Measurements from ENCODE around the gene PPP1CC. TPM values are rescaled to one million over a fixed set of nuclear protein-coding genes. Genes with fewer than 3 reads are reported as not detected.

PPP1CC gene
- total RNA-seq, 4 donors from 2014 or later = 92.2 to 120 (median 101) TPM

GRCh38 chr12:110732572-110732971 is 10.1 kb downstream of the PPP1CC start:
- Histone ChIP-seq H3K4me3 (no peak overlapping the region), H3K27me3 (no peaks in the 10 kb centered on the region), H3K36me3 (peaks cover 19 to 50% (median 31%) of the 10 kb centered on the region in 4 donors), H3K27ac (replicated peaks in 1 of 4) (peak overlapping the region in 1 of 4 donors; percentile 5), H3K9me3 (no peaks in the 10 kb centered on the region), H3K4me1 (peaks cover 28 to 56% (median 40%) of the 10 kb centered on the region in 4 donors)
- 48% methylated on average over 3 of the region's 3 CpGs for WGBS
- intact Hi-C loops (cut with DNase I) = no loop called here
- DNase-seq (ENCODE audit: extremely low spot score) = no peak
- TF ChIP-seq POLR2A (IDR thresholded peaks at IDR 0.05; ENCODE audit: low read depth) (no peak), POLR2AphosphoS5 (IDR thresholded peaks at IDR 0.05) (no peak), EP300 (IDR thresholded peaks at IDR 0.05) (no peak), CTCF (IDR thresholded peaks at IDR 0.05) (no peak)

- Histone ChIP-seq H3K36me3 (peaks cover 19 to 61% (median 38%) of the 10 kb centered on the region in 4 donors), H3K4me3 (no peak overlapping the region), H3K27ac (replicated peaks in 1 of 4) (no peak overlapping the region), H3K27me3 (no peaks in the 10 kb centered on the region), H3K4me1 (peaks cover 26 to 47% (median 36%) of the 10 kb centered on the region in 4 donors), H3K9me3 (no peaks in the 10 kb centered on the region)
- WGBS = 77% methylated on average over 2 of the region's 2 CpGs
- TF ChIP-seq POLR2A (IDR thresholded peaks at IDR 0.05; ENCODE audit: low read depth) (no peak), CTCF (IDR thresholded peaks at IDR 0.05) (no peak), EP300 (IDR thresholded peaks at IDR 0.05) (no peak)
- no peak for DNase-seq (ENCODE audit: extremely low spot score)
- intact Hi-C loops (cut with DNase I) = no loop called here
Measured at GRCh38 chr12:110731479-110731878, 11.2 kb downstream of the PPP1CC start.

GRCh38 chr12:110728628-110729027 is 14.1 kb downstream of the PPP1CC start:
- 96% methylated on average over 1 of the region's 1 CpG for WGBS
- intact Hi-C loops (cut with DNase I) = no loop called here
- Histone ChIP-seq H3K4me3 (no peak overlapping the region), H3K36me3 (peaks cover 31 to 73% (median 58%) of the 10 kb centered on the region in 4 donors), H3K27ac (replicated peaks in 1 of 4) (no peak overlapping the region), H3K27me3 (no peaks in the 10 kb centered on the region), H3K9me3 (no peaks in the 10 kb centered on the region), H3K4me1 (peaks cover 18 to 22% (median 20%) of the 10 kb centered on the region in 4 donors)
- DNase-seq (ENCODE audit: extremely low spot score) = no peak
- TF ChIP-seq CTCF (IDR thresholded peaks at IDR 0.05) (no peak), POLR2A (IDR thresholded peaks at IDR 0.05; ENCODE audit: low read depth) (no peak), EP300 (IDR thresholded peaks at IDR 0.05) (no peak), POLR2AphosphoS5 (IDR thresholded peaks at IDR 0.05) (no peak)

- Histone ChIP-seq H3K4me1 (peaks cover 0 to 9% (median 3%) of the 10 kb centered on the region in 4 donors), H3K36me3 (peaks cover 44 to 91% (median 76%) of the 10 kb centered on the region in 4 donors), H3K4me3 (no peak overlapping the region), H3K27me3 (no peaks in the 10 kb centered on the region), H3K27ac (replicated peaks in 1 of 4) (no peak overlapping the region), H3K9me3 (no peaks in the 10 kb centered on the region)
- 95% methylated on average over 9 of the region's 9 CpGs for WGBS
- TF ChIP-seq POLR2A (IDR thresholded peaks at IDR 0.05; ENCODE audit: low read depth) = no peak
- no peak for TF ChIP-seq POLR2AphosphoS5 (IDR thresholded peaks at IDR 0.05)
- no peak for TF ChIP-seq EP300 (IDR thresholded peaks at IDR 0.05)
- intact Hi-C loops (cut with DNase I) = no loop called here
- no peak for DNase-seq (ENCODE audit: extremely low spot score)
Measured at GRCh38 chr12:110726708-110727369, 15.9 kb downstream of the PPP1CC start.

- no peaks in the 10 kb centered on the region for H3K9me3 ChIP-seq
- no peaks in the 10 kb centered on the region for H3K27me3 ChIP-seq
- DNase-seq (ENCODE audit: extremely low spot score) = no peak
- no peak overlapping the region for H3K27ac ChIP-seq (replicated peaks in 1 of 4)
- H3K36me3 ChIP-seq = peaks cover 49 to 98% (median 83%) of the 10 kb centered on the region in 4 donors
- H3K4me1 ChIP-seq = peaks cover 0 to 8% (median 3%) of the 10 kb centered on the region in 4 donors
- intact Hi-C loops (cut with DNase I) = no loop called here
- no peak overlapping the region for H3K4me3 ChIP-seq
- TF ChIP-seq CTCF (IDR thresholded peaks at IDR 0.05) = no peak
- 87% methylated on average over 4 of the region's 4 CpGs for WGBS
Measured at GRCh38 chr12:110726028-110726427, 16.7 kb downstream of the PPP1CC start.
